IMR-90 (cell line): ENCODE results near the gene CNPY4. TPM values are rescaled to one million over a fixed set of nuclear protein-coding genes. Genes with fewer than 3 reads are reported as not detected.

Experiments
- ATAC-seq: fragments of 200-7000 bp; cut with Tn5 transposase; 2 replicates; pipeline ENCODE4 v1.9.1; 2020; ENCODE audit warnings: low read depth, mild to moderate bottlenecking, moderate library complexity
- BruUV-seq: library from RNA; stranded (reverse); fragments of 400-500 nt; replicated peaks from 2 replicates; lab custom pipeline; 2021; lab: Mats Ljungman, UMichigan
- CTCF ChIA-PET: fragments of 300-600 bp; formaldehyde crosslinking; extraction: SDS; loops from one replicate; lab custom pipeline; 2021; ENCODE audit warnings: antibody characterized with exemption; lab: Yijun Ruan, JAX
- POLR2A ChIA-PET: fragments of 300-600 bp; sonication (Branson Sonifier 250); formaldehyde crosslinking; loops from one replicate; lab custom pipeline; 2022; ENCODE audit warnings: antibody characterized with exemption; ENCODE audit not compliant: unreplicated experiment; lab: Charles Lee
- DNase-seq: peaks from one replicate; pipeline ENCODE4 v3.0.0; 2013
- H2AFZ ChIP-seq: replicated peaks from 2 replicates; pipeline ENCODE3; 2013; ENCODE audit warnings: low read length, mild to moderate bottlenecking; ENCODE audit not compliant: poor library complexity
- H2AK5ac ChIP-seq: 2 replicates; pipeline ENCODE4 v1.6.1; 2013; ENCODE audit warnings: low read depth, low read length, inconsistent platforms
- H2AK9ac ChIP-seq: replicated peaks from 2 replicates; pipeline ENCODE3; 2013; ENCODE audit warnings: mild to moderate bottlenecking, low read depth, low read length, moderate library complexity; ENCODE audit not compliant: poor library complexity
- H2BK120ac ChIP-seq: 2 replicates; pipeline ENCODE4 v1.6.1; 2013; ENCODE audit warnings: low read depth, low read length, inconsistent platforms
- H2BK15ac ChIP-seq: 3 replicates; pipeline ENCODE4 v1.6.1; 2013; ENCODE audit warnings: low read depth, low read length, inconsistent platforms
- H2BK20ac ChIP-seq: 2 replicates; pipeline ENCODE4 v1.6.1; 2013; ENCODE audit warnings: low read depth, mild to moderate bottlenecking, inconsistent platforms, low read length, moderate library complexity
- H2BK5ac ChIP-seq: 2 replicates; pipeline ENCODE4 v1.6.1; 2013; ENCODE audit warnings: mild to moderate bottlenecking, low read depth, low read length, inconsistent platforms; ENCODE audit not compliant: poor library complexity, severe bottlenecking
- H3K14ac ChIP-seq: replicated peaks from 2 replicates; pipeline ENCODE4 v1.6.1; 2013; ENCODE audit warnings: low read depth, low read length, inconsistent platforms
- H3K18ac ChIP-seq: 2 replicates; pipeline ENCODE4 v1.6.1; 2013; ENCODE audit warnings: low read depth, low read length, control low read depth
- H3K23ac ChIP-seq: 2 replicates; pipeline ENCODE4 v1.6.1; 2013; ENCODE audit warnings: low read depth, low read length, inconsistent platforms
- H3K27ac ChIP-seq: 2 replicates; pipeline ENCODE4 v1.5.1; 2013; ENCODE audit warnings: mild to moderate bottlenecking, control low read depth, low read length; ENCODE audit not compliant: insufficient read depth
- H3K27me3 ChIP-seq: 2 replicates; pipeline ENCODE4 v1.6.1; 2013; ENCODE audit warnings: low read length; ENCODE audit not compliant: control insufficient read depth, insufficient read depth
- H3K36me3 ChIP-seq: 2 replicates; pipeline ENCODE4 v1.6.1; 2013; ENCODE audit warnings: low read length, mixed read lengths; ENCODE audit not compliant: control insufficient read depth, insufficient read depth
- H3K4ac ChIP-seq: 2 replicates; pipeline ENCODE4 v1.6.1; 2013; ENCODE audit warnings: low read depth, low read length, inconsistent platforms
- H3K4me1 ChIP-seq: 2 replicates; pipeline ENCODE4 v1.6.1; 2013; ENCODE audit warnings: low read length, mixed read lengths; ENCODE audit not compliant: control insufficient read depth, insufficient read depth
- H3K4me2 ChIP-seq: 2 replicates; pipeline ENCODE4 v1.6.1; 2013; ENCODE audit warnings: low read depth, mild to moderate bottlenecking, control low read depth, low read length, moderate library complexity
- H3K4me3 ChIP-seq: 2 replicates; pipeline ENCODE4 v1.5.1; 2013; ENCODE audit warnings: low read depth, mild to moderate bottlenecking, control low read depth, low read length, moderate library complexity; ENCODE audit not compliant: insufficient read depth
- H3K56ac ChIP-seq: 2 replicates; pipeline ENCODE4 v1.6.1; 2013; ENCODE audit warnings: low read length, inconsistent platforms; ENCODE audit not compliant: insufficient read depth; ENCODE audit errors: extremely low read depth
- H3K79me1 ChIP-seq, 2 experiments: 2 replicates each; pipeline ENCODE4 v1.6.1; 2013; ENCODE audit warnings: low read length in 2 of 2, inconsistent platforms in 1 of 2, low read depth in 1 of 2
- H3K9ac ChIP-seq: 2 replicates; pipeline ENCODE4 v1.6.1; 2013; ENCODE audit warnings: low read depth, low read length, control low read depth
- H3K9me1 ChIP-seq: 2 replicates; pipeline ENCODE4 v1.6.1; 2013; ENCODE audit warnings: low read length, inconsistent platforms; ENCODE audit not compliant: insufficient read depth
- H3K9me3 ChIP-seq: 2 replicates; pipeline ENCODE4 v1.6.1; 2013; ENCODE audit warnings: low read length; ENCODE audit not compliant: control insufficient read depth, insufficient read depth
- H4K20me1 ChIP-seq: 2 replicates; pipeline ENCODE4 v1.6.1; 2013; ENCODE audit warnings: low read length, inconsistent platforms; ENCODE audit not compliant: insufficient read depth
- H4K5ac ChIP-seq: 2 replicates; pipeline ENCODE4 v1.6.1; 2013; ENCODE audit warnings: mild to moderate bottlenecking, low read depth, low read length, control low read depth
- H4K8ac ChIP-seq, 2 experiments: 2 replicates each; pipeline ENCODE4 v1.6.1; 2013; ENCODE audit warnings: low read depth in 2 of 2, low read length in 2 of 2, control low read depth in 1 of 2, inconsistent platforms in 1 of 2
- H4K91ac ChIP-seq: 2 replicates; pipeline ENCODE4 v1.6.1; 2013; ENCODE audit warnings: low read depth, low read length, inconsistent platforms; ENCODE audit not compliant: insufficient read depth
- BHLHE40 ChIP-seq: fragments of 150-350 bp; IDR thresholded peaks from 2 replicates; pipeline ENCODE4 v1.6.1; 2016; ENCODE audit warnings: mild to moderate bottlenecking, low read depth, low read length
- CHD1 ChIP-seq: IDR thresholded peaks from 2 replicates; pipeline ENCODE4 v1.6.1; 2012; ENCODE audit warnings: low read depth, low read length, improper control_type of control experiment
- CTCF ChIP-seq: conservative IDR thresholded peaks from 2 replicates; pipeline ENCODE4 v1.5.1; 2012; ENCODE audit warnings: mild to moderate bottlenecking, low read depth, low read length, improper control_type of control experiment
- ELK1 ChIP-seq: fragments of 150-350 bp; IDR thresholded peaks from 2 replicates; pipeline ENCODE4 v1.6.1; 2016; ENCODE audit warnings: low read depth, mild to moderate bottlenecking, low read length, moderate library complexity, borderline replicate concordance
- FOS ChIP-seq: fragments of 150-350 bp; IDR thresholded peaks from 2 replicates; pipeline ENCODE4 v1.6.1; 2016; ENCODE audit warnings: low read depth, low read length
- MAZ ChIP-seq: IDR thresholded peaks from 2 replicates; pipeline ENCODE4 v1.6.1; 2012; ENCODE audit warnings: low read depth, mild to moderate bottlenecking, low read length, improper control_type of control experiment, moderate library complexity, borderline replicate concordance
- NFE2L2 ChIP-seq: fragments of 150-350 bp; IDR thresholded peaks from 2 replicates; pipeline ENCODE4 v1.6.1; 2016; ENCODE audit warnings: low read depth, mild to moderate bottlenecking, low read length
- POLR2A ChIP-seq: IDR thresholded peaks from 2 replicates; pipeline ENCODE4 v1.6.1; 2012; ENCODE audit warnings: mild to moderate bottlenecking, low read depth, low read length
- RAD21 ChIP-seq: IDR thresholded peaks from 2 replicates; pipeline ENCODE4 v1.6.1; 2012; ENCODE audit warnings: low read length, improper control_type of control experiment
- RCOR1 ChIP-seq: IDR thresholded peaks from 2 replicates; pipeline ENCODE4 v1.6.1; 2012; ENCODE audit warnings: mild to moderate bottlenecking, low read length, improper control_type of control experiment; ENCODE audit not compliant: insufficient replicate concordance
- RFX5 ChIP-seq: IDR thresholded peaks from 2 replicates; pipeline ENCODE4 v1.8.0; 2012; ENCODE audit warnings: low read depth, mild to moderate bottlenecking, low read length, moderate library complexity
- USF2 ChIP-seq: fragments of 150-350 bp; IDR thresholded peaks from 2 replicates; pipeline ENCODE4 v1.6.1; 2017; ENCODE audit warnings: mild to moderate bottlenecking, antibody characterized with exemption, low read length, low read depth
- WGBS, 2 experiments: methylation state at CpG; one replicate each; pipeline versions ENCODE4 v1.1.5 to v1.1.7; 2013; ENCODE audit warnings: missing lambda C conversion rate in 2 of 2; ENCODE audit not compliant: insufficient read length in 1 of 2; ENCODE audit errors: extremely low coverage in 2 of 2; 5-methylcytosine and 5-hydroxymethylcytosine counted together
- dilution Hi-C: fragments of 300-500 bp; cut with HindIII; formaldehyde crosslinking; loops from one replicate; pipeline ENCODE4 v1.14.3; 2018; ENCODE audit warnings: low sequenced_read_pairs; ENCODE audit not compliant: unreplicated experiment
- in situ Hi-C: fragments of 300-500 bp; cut with MboI; formaldehyde crosslinking; loops from 3 replicates; pipeline ENCODE4 v1.14.3; 2019; ENCODE audit warnings: low sequenced_read_pairs, inconsistent platforms, mixed read lengths
- intact Hi-C: fragments of 100-400 bp; cut with micrococcal nuclease; formaldehyde crosslinking; loops from 2 replicates; pipeline ENCODE4 v1.10.0; 2022
- polyA plus RNA-seq, 3 experiments: library from polyadenylated mRNA; depleted of rRNA; stranded (reverse); fragments of >200 nt; gene quantifications; 2 replicates each; pipeline ENCODE4 v1.2.3, GENCODE V29; 2012; ENCODE audit warnings: low replicate concordance in 1 of 3
- total RNA-seq: library from RNA; depleted of rRNA; stranded (reverse); fragments of >200 nt; gene quantifications from 2 replicates; pipeline ENCODE4 v1.2.3, GENCODE V29; 2012

The CNPY4 gene
- total and polyA plus RNA-seq, 2 of the 4 experiments (the other 2 are of a cell fraction): 13.3 to 21.9 TPM

DNA sequence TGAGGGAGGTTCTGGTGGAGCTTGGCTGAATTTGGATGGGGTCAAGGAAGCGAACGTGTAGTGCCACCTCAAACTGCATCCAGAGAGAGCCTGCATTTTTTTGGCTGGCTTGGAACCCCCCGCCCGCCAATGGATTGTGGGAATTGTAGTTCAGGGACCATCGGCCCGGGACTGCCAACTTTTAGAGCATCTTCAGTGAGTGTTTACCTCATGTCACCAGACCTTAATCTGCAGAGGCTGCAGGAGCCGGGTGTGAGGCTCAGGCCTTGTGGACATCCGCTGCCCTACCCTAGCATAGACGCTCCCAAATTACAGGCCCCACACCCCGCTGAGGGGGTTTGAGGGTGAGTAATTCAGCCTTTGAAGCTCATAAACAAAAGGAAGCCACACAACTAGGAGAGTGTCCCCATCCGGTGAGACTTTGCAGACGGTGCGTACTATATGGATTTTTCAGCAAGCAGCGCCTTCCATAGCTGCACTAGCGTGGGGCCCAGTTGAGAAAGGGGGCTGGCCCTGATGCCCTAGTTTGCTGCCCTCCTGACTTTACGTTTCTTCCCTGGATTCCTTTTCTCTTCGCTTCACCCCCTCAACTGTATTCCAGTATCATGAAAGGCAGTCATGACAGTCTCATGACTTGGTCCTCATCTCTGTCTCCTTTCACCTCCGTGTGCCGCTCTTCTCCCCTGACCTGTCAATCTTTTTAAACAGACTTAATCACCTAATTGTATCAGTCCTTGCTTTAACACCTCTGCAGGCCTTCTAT lies 717 bp downstream of the CNPY4 start:
- peak overlapping the region; percentile 67; the same call in 1 of the 2 replicates for H2BK120ac ChIP-seq
- H4K5ac ChIP-seq: peak overlapping the region; percentile 26
- no peaks in the 10 kb centered on the region for H3K9me3 ChIP-seq
- H3K4me1 ChIP-seq: peaks cover 6% of the 10 kb centered on the region; the same call in 1 of the 2 replicates
- peak overlapping the region; percentile 87 for H2AK9ac ChIP-seq
- peak; percentile 58 for DNase-seq
- ChIA-PET CTCF (interaction anchor here (0.5 to 0.7 kb wide), 2 partner anchors 10 to 23 kb away, joined by 3 to 6 read pairs; no protein-coding TSS in a partner anchor), POLR2A (interaction anchor here (0.6 to 1.4 kb wide), 2 partner anchors 18 to 277 kb away, joined by 3 to 6 read pairs; partner anchors contain the start of gene AP4M1)
- no peak overlapping the region for H2BK20ac ChIP-seq
- no TSS peak for BruUV-seq
- H3K4ac ChIP-seq: peak overlapping the region; percentile 85
- H3K4me3 ChIP-seq: peak overlapping the region; percentile 61
- H3K9me1 ChIP-seq: peaks cover 16% of the 10 kb centered on the region
- peak overlapping the region; percentile 89 for H3K14ac ChIP-seq
- H3K27ac ChIP-seq: peak overlapping the region; percentile 70
- peak overlapping the region; percentile 75 for H2AK5ac ChIP-seq
- dilution Hi-C loops (no loop called here), in situ Hi-C loops (no loop called here), intact Hi-C loops (loop anchor here (2.0 kb wide), 1 partner anchor 19 kb away; the partner anchor contains the start of genes AP4M1 and MCM7)
- H3K18ac ChIP-seq: peak overlapping the region; percentile 3; the same call in 1 of the 2 replicates
- 20% methylated on average over 7 of the region's 19 CpGs; no CpG with 5 or more reads in 1 of the 2 experiments for WGBS, 2 experiments
- peak overlapping the region; percentile 38; the same call in 1 of the 3 replicates for H2BK15ac ChIP-seq
- peak overlapping the region; percentile 71 for H3K56ac ChIP-seq
- peaks cover 2% of the 10 kb centered on the region; the same call in 1 of the 2 replicates for H3K36me3 ChIP-seq
- peak overlapping the region; percentile 48 to 77; a peak in 3 of 4 replicates for H4K8ac ChIP-seq
- H3K27me3 ChIP-seq: no peaks in the 10 kb centered on the region
- H2BK5ac ChIP-seq: peak overlapping the region; percentile 73
- ATAC-seq: peak; percentile 56
- peak overlapping the region; percentile 67 for H3K9ac ChIP-seq
- H4K91ac ChIP-seq: peak overlapping the region; percentile 67
- peak overlapping the region; percentile 96 for H2AFZ ChIP-seq
- TF ChIP-seq RCOR1 (no peak), RAD21 (no peak), ELK1 (no peak), CTCF (no peak), MAZ (peak; percentile 45; the same call in 1 of the 2 replicates), USF2 (no peak), BHLHE40 (peak; percentile 58; the same call in 1 of the 2 replicates), CHD1 (no peak), POLR2A (no peak), NFE2L2 (no peak), RFX5 (no peak), FOS (no peak)
- no peaks in the 10 kb centered on the region; the same call in 1 of the 2 replicates for H4K20me1 ChIP-seq
- H3K23ac ChIP-seq: peak overlapping the region; percentile 78
- H3K79me1 ChIP-seq: peaks cover 24 to 49% of the 10 kb centered on the region in 2 experiments
- peak overlapping the region; percentile 84 for H3K4me2 ChIP-seq
